ENCODE measurements around the gene ANKRD17.
A peak's percentile ranks its signal among the peaks of the same experiment; 100 is the strongest.
"Not testable (repeated sequence)": the region's sequence is repeated elsewhere in the genome, so short reads cannot be mapped to it uniquely, and the experiment has no call there.

The ANKRD17 gene, protein sequence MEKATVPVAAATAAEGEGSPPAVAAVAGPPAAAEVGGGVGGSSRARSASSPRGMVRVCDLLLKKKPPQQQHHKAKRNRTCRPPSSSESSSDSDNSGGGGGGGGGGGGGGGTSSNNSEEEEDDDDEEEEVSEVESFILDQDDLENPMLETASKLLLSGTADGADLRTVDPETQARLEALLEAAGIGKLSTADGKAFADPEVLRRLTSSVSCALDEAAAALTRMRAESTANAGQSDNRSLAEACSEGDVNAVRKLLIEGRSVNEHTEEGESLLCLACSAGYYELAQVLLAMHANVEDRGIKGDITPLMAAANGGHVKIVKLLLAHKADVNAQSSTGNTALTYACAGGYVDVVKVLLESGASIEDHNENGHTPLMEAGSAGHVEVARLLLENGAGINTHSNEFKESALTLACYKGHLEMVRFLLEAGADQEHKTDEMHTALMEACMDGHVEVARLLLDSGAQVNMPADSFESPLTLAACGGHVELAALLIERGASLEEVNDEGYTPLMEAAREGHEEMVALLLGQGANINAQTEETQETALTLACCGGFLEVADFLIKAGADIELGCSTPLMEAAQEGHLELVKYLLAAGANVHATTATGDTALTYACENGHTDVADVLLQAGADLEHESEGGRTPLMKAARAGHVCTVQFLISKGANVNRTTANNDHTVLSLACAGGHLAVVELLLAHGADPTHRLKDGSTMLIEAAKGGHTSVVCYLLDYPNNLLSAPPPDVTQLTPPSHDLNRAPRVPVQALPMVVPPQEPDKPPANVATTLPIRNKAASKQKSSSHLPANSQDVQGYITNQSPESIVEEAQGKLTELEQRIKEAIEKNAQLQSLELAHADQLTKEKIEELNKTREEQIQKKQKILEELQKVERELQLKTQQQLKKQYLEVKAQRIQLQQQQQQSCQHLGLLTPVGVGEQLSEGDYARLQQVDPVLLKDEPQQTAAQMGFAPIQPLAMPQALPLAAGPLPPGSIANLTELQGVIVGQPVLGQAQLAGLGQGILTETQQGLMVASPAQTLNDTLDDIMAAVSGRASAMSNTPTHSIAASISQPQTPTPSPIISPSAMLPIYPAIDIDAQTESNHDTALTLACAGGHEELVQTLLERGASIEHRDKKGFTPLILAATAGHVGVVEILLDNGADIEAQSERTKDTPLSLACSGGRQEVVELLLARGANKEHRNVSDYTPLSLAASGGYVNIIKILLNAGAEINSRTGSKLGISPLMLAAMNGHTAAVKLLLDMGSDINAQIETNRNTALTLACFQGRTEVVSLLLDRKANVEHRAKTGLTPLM (N-terminal part only)

GRCh38 chr4:73258686-73259570 lies at the start of gene ANKRD17:
Gene ANKRD17, minus strand, starts transcription at chr4:73258798. Its CDS starts 130 bp downstream, at chr4:73258668.
- peak; percentile 87 for DNase-seq (ENCODE audit: low read depth)

DNA sequence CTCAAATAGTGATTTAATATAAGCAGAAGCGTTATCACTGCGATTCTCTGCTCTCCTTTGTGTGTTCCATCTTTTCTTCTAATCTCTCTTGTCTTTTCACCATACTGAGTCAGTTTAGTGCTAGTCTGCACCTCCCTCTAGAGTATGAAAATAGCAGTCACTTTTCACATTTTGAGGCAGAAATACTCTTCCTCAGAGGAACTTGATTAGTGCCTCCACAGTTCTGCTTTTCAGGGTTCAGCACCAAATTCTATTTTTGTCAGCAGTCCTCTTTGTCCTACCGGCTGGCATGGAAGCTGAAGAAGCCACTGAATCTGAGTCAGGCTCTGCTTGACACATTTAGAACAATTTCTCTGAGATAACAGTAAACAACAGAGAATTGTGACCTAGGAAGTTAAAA lies 49.7 kb upstream of the ANKRD17 start:
- no peak for DNase-seq (ENCODE audit: low read depth)

DNA sequence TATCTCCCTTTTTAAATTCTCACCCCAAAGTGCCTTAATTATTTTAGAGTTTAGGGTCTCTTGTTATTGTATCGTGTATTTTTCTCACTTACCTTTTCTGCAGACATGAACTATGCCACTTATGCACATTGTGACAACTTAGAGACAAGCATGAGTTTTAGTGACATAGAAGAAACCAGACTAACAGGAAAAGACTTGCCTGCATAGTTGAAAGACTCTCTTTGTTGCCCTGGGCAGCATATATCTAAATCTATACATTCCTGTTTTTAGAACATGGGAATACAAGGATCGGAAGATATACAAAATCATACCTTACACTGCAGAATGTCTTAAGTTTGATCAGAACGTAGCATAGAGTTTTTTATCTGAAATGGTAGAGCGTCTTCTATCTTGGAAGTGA lies 45.1 kb upstream of the ANKRD17 start:
- DNase-seq (ENCODE audit: low read depth) = no peak

GRCh38 chr4:73299548-73300280 lies 41.1 kb upstream of the ANKRD17 start:
- DNase-seq (ENCODE audit: low read depth) = no peak

DNA sequence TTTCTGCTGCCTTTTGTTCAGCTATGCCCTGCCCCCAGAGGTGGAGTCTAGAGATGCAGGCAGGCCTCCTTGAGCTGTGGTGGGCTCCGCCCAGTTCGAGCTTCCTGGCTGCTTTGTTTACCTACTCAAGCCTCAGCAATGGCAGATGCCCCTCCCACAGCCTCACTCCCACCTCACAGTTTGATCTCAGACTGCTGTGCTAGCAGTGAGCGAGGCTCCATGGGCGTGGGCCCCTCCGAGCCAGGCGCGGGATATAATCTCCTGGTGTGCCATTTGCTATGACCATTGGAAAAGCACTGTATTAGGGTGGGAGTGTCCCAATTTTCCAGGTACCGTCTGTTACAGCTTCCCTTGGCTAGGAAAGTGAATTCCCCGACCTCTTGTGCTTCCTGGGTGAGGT lies 34.1 kb upstream of the ANKRD17 start:
- DNase-seq (ENCODE audit: low read depth) = not testable (repeated sequence)

- DNase-seq (ENCODE audit: low read depth) = no peak
These were observed 23.4 kb upstream of the ANKRD17 start for GRCh38 chr4:73281982-73282381.

GRCh38 chr4:73281396-73281795 lies 22.8 kb upstream of the ANKRD17 start:
- DNase-seq (ENCODE audit: low read depth) = no peak

GRCh38 chr4:73277201-73277600 lies 18.6 kb upstream of the ANKRD17 start:
- no peak for DNase-seq (ENCODE audit: low read depth)

DNA sequence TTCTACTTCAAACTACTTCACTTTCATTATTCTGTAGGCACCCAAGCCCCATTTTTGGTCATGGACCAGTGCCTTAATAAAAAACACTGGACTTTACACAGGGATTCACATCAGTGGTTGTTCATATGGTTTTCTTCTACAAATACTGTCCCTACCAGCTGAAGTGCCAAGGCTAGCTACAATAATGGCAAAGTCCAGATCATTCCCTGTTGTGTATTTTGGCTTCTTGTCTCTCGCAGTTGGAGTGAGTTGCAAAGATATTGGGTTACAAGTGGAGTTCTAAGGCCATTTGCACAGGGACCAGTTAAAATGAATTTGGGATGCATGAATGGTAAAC lies 16.7 kb upstream of the ANKRD17 start:
- no peak for DNase-seq (ENCODE audit: low read depth)

GRCh38 chr4:73272816-73273215 lies 14.2 kb upstream of the ANKRD17 start:
- DNase-seq (ENCODE audit: low read depth) = no peak

- DNase-seq (ENCODE audit: low read depth) = no peak
These were observed 8.5 kb upstream of the ANKRD17 start for GRCh38 chr4:73267050-73267449.

DNA sequence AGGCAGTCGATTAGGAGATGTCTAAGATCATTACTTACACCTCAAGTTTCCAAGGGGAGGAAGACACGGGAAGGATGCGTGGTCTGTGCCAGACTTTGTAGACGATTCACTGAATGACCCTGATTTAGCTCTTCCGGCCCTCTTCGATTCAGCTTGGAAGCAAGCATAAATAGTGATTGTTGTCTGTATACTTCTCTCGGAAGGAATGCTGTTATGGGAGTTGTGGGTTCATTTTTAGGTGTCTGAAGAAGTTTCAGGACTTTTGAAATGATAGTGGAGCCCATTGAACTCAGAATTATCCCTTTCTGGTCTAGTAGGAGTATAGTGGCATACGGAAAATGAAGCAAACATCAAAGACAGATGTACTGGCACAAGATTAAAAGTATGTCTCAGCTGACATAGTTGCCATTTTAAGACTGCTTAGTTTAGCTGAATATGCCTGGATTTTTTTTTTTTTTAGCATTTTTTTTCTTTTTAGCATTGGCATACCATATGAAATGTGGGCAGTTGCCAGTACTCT lies 1.0 kb upstream of the ANKRD17 start:
- no peak for DNase-seq (ENCODE audit: low read depth)

GRCh38 chr4:73258436-73258685 lies 237 bp downstream of the ANKRD17 start:
- no peak for DNase-seq (ENCODE audit: low read depth)

DNA sequence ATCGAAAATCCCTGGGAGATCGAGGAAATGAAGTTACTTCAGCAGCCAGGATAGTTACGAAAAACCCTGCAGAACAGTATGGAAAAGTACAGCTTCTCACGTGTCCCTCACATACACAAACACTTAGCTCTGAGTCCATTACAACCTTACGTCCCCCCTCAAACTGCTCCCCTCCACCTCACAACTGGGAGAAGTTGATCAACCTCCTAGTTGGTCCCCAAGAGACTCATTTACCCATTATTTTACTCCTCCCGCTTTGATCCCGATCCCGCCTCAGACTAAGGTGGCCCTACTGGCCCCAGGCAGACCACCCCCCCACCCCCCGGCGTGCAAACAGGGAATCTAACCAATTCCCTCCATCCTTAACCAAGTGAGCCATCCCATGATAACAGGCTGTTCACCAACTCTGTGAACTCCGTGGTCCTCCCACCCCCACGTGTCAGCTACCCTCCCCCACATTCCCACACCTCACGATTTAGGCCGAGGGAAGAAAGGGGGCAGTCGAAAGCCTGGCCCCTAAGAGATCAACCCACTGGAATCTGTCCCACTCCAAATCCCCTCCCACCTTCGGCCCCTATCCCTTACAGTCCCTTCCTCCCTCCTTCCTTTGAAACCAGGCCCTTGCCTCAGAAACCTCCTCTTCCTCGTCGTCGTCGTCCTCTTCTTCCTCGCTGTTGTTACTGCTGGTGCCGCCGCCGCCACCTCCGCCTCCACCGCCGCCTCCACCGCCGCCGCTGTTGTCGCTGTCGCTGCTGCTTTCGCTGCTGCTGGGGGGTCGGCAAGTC lies 755 bp downstream of the ANKRD17 start:
- no peak for DNase-seq (ENCODE audit: low read depth)

DNA sequence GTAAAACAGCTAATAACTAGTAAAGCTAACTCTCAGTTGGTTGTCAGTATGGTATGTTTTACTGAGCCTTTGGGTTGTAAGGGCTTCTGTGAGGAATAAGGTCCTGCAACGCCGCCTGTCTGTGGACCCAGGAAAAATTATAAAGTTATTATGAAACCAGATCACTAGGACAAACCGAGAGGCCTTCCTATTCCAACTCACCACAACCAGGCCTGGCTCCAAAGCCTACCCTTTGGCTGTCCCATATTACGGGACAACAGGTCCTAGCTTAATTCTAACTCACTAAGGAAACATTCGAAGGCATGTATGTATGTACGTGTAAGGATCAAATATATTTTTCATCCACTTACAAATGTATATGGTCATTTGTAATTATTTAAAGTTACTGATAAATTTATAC lies 1.4 kb downstream of the ANKRD17 start:
- peak; percentile 45 for DNase-seq (ENCODE audit: low read depth)

DNA sequence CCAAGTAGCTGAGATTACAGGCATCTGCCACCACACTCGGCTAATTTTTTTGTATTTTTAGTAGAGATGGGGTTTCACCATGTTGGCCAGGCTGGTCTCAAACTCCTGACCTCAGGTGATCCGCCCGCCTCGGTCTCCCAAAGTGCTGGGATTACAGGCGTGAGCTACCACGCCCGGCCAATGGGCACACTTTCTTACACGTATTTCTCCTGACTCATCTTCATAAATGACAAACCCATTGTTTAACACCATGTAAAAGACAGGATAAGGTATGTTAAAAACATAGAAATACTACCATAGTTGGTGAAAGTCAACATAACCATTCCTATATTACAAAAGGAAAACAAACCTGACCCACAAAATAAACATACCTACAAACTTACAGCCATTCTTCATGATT lies 2.8 kb downstream of the ANKRD17 start:
- DNase-seq (ENCODE audit: low read depth) = not testable (repeated sequence)

DNA sequence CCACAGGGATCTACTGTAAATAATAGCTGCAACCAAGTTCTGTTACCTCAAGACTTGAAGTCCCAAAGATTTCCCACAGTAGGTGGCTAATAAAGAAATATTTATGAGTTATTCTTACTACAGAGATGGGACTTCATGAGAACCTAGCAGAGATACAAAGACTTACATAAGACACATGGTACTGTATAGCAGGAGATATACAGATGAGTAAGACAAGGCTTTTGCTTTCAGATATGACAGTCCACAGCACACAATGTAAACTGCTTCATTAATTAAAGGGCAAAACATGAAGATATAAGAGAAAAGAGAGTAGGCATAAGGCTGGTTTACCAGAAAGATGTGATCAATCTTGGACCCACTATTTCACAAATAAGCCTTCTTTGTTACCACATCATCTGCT lies 6.6 kb downstream of the ANKRD17 start:
- DNase-seq (ENCODE audit: low read depth) = no peak

DNA sequence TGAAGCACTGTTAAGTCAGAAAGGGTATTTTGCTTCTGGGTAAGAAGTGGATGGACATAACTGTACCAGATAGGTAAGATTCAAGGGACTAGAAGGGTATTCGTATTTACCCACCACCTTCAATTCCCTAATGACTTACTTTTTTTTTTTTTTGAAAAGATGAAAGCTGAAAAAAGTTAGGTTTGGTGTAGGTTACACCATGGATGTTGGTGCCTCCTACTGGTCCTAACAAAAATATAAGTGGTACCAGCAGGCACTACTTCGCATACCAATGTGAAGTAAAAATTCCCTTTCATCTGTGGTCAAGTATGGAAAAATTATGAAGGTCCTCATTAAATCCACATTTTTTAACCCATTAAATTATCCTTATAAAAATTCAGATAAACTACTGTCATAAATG lies 7.2 kb downstream of the ANKRD17 start:
- DNase-seq (ENCODE audit: low read depth) = no peak

DNA sequence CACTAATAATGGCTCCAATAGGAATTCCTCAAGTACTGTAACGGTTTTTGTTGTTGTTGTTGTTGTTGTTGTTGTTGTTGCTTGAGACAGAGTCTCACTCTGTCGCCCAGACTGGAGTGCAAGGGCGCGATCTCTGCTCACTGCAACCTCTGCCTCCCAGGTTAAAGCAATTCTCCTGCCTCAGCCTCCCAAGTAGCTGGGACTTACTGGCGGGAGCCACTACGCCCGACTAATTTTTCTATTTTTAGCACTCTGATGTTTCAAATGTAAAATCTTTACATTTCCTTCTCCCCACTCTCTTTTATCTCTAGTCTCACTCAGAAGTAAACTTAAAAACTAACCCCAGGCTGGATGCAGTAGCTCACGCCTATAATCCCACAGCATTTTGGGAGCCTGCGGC lies 8.0 kb downstream of the ANKRD17 start:
- no peak for DNase-seq (ENCODE audit: low read depth)

GRCh38 chr4:73248821-73249220 lies 9.8 kb downstream of the ANKRD17 start:
- no peak for DNase-seq (ENCODE audit: low read depth)
